GM21515 (cell line): ENCODE data around the gene EXOC4.
"Not testable (repeated sequence)": the region's sequence is repeated elsewhere in the genome, so short reads cannot be mapped to it uniquely, and the experiment has no call there.

Source experiments
- ATAC-seq: cut with Tn5 transposase; IDR thresholded peaks from one replicate; pipeline ENCODE4 v1.9.1; 2021; ENCODE audit not compliant: unreplicated experiment

EXOC4 gene

DNA sequence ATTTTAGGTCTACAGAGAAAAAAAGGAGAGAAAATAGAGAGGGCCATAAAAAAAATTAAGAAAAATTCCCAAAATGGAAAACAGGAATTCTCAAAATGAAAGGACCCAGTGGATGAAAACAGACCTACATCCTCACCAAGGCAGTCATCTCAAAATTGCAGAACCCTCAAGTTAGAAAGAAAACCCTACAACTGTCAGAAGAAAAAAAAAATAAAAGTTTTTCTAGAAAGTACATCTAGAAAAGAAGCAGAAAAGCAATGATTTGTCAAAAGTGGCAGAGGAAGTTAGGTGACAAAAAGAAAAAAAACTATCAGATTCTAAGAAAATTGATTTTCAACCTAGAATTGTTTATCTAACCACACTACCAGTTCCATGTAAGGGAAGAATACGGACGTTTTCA is 706.6 kb downstream of the EXOC4 start:
- no peak for ATAC-seq

GRCh38 chr7:133961724-133962123 is 708.8 kb downstream of the EXOC4 start:
- no peak for ATAC-seq

DNA sequence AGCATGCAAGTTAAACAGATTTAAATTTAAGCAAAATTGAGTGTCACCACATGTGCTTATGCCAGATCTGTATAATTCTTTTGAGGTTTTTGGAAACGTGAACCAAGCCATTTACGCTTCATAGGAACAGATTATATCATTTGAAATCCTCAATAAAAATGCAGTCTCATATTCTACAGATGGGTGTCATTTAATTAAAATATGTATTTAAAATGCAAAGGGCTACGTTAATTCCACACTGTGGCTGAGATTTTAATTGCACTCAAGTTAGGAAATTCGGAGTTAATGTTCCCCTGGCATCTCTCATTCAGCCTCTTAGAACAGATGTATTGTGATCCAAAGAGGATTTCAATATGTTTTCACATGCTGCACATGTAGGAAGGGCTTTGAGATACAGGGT is 709.8 kb downstream of the EXOC4 start:
- ATAC-seq: no peak

DNA sequence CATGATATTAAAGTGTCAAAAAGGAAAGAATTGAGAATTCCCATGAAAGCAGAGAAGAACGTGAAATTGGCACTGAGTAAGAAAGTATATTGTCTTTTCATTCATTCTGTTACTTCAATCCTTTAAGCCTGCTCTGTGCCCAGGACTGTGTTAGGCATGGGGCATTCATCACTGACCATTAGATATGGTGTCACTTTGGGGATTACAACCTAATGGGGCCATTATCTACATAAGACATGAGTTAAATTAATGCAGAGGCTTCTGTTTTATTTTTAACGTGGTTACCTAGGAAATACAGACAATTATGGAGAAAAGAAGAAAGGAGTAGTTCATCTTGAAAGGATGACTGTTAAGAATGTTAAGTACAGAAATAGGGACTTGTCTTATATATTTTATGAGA is 710.8 kb downstream of the EXOC4 start:
- no peak for ATAC-seq

DNA sequence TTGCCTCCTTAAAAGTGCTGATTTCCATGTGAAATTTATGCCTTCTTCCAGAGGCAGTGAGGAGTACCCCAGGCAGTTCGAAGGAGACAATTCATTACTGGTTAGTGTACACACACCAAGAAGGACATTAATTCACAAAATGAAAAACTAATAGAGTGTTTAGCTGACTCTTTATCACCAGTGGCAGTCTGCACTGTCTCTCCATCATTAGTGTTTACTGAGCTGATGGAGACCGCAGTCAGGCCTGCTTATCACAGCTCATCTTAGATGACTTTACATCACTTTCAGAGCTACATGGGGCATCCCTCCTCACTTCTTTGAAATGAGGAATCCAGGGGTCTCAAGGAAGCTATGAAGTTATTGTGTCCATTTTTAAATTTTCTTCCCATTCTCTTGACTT is 718.7 kb downstream of the EXOC4 start:
- ATAC-seq: no peak

DNA sequence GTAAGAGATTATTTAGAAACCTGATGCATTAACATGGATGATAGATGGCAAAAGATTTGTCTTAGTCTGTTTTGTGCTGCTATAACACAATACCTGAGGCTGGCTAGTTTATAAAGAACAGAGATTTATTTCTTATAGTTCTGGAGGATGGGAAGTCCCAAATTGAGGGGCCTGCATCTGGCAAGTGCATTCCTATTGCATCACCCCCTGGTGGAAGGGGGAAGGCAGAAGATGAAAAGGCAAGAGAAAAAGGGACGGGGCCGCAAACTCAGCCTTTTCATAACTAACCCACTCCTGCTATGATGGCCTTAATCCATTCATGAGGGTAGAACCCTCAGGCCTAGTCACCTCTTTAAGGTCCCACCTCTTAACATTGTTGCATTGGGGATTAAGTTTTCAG is 720.8 kb downstream of the EXOC4 start:
- ATAC-seq: no peak

GRCh38 chr7:133975130-133975529 is 722.3 kb downstream of the EXOC4 start:
- no peak for ATAC-seq

DNA sequence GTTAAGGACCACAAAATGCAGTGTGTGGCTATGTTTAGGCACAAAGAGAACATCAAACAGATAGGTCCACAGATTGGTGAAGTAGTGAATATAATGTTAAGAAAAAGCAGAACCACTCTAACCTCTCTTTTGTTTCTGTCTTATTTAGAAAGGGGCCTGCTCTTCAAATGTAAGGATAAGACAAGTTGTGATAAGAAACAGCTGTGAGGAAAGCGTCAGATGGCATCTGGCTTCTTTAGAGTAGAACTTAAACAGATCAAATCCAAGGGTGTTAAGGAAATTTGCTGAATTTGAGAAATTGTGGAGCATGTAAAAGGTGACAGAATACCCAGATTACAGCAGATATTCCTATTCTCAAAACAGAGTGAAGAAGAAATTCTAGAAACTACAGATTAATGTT is 723.3 kb downstream of the EXOC4 start:
- ATAC-seq: no peak

DNA sequence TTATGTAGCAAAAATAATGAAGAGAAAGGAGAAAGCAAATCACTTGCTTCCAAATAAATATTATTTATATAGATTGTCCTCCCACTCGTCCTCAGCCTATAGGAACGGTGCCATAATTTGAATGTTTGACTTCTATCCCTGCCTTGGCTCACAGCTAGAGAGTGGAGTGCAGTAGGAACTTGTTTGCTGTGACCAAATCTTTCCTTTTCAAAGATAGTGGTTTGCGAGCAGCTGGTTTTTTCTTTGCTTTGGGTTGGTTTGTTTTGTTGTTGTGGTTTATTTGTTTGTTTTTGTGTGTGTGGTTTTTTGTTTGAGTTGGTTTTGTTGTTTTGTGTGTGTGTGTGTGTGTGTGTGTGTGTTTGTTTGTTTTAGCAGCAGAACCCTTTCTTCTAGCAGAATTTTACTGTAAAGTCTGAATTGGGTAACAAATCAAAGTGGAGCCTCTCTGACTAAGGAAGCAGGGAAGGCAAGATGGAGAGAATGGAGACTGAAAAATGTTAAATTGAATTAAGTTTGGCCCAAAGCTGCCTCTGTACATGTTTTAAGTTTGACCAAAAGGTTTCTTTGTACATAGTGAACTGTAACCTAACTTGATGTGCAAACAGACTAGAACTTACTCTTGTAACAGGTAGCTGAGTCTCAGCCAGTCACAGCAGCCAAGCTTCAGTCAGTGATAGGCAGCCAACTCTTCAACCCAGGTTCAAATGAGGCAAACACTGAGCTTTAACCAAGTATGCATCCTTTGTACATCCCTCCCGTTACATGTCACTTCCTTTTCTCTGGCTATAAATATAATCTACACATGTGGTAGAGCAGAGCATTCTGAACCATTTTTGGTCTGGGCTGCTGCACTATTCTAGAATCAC is 724.8 kb downstream of the EXOC4 start:
- ATAC-seq: no peak

GRCh38 chr7:133978502-133979295 is 725.8 kb downstream of the EXOC4 start:
- no peak for ATAC-seq

- ATAC-seq: no peak
Measured at GRCh38 chr7:133980804-133981203, 727.9 kb downstream of the EXOC4 start.

DNA sequence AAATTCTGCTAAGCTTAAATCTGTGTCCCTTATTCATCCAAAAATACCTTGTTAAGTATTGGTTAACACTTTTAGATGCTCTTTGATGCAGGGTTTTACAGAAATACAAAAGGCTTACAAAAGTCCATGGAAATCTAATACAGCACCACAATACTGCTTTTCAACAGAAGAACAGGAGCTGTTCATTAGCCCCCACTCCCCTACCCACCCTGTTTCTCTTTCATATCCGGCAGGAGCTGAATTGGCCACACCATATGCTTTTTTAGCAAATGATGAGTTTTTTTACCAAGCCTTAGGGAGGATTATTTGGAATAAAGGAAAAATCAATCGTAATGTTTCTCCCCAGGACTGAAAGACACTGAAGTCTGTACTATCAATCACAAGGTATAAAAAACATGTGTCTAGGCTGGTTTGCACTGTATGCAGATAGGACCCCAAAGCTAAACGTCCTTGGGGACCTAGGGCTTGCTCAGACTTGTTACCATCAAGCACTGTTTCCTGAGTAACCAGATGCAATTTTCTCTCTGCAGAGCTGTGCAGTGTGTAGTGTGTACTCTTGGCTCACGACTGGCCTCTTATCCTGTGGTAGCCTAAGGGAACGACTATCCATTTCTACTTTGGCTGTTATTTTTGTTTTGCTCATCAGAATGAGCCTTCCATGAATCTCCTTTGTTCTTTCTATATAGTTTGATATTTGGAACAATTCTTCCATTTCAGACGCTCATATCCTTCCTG is 731.0 kb downstream of the EXOC4 start:
- no peak for ATAC-seq

GRCh38 chr7:133985300-133985699 is 732.4 kb downstream of the EXOC4 start:
- no peak for ATAC-seq

- ATAC-seq: no peak
Measured at GRCh38 chr7:133987582-133987981, 734.7 kb downstream of the EXOC4 start.

DNA sequence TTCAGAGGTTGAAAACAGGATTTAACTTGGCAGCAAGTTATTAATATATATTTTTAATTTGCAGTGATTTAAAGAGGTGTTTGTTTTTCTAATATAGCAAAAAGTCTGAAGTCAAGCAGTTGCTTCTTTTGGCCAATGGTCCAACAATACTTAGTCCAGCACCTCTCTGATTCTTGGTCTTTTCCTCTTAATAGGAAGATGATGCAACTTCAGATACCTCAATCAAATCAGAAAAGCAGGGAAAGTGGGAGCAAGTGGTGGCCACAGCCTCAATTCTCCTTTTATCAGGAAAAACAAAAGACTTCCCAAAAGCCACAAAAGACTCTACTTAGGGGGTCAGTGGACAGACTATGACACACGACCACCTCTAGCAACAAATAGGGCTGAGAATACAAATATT is 740.7 kb downstream of the EXOC4 start:
- ATAC-seq: no peak

DNA sequence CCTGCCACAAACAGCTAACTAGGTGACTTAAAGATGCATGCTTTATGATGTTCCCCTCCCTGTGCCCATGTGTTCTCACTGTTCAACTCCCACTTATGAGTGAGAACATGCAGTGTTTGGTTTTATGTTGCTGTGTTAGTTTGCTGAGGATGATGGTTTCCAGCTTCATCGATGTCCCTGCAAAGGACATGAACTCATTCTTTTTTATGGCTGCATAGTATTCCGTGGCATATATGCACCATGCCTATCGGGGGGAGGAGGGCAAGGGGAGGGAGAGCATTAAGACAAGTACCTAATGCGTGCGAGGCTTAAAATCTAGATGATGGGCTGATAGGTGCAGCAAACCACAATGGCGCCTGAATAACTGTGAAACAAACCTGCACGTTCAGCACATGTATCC is 741.2 kb downstream of the EXOC4 start:
- not testable (repeated sequence) for ATAC-seq

- no peak for ATAC-seq
Measured at GRCh38 chr7:133997463-133997862, 744.6 kb downstream of the EXOC4 start.

GRCh38 chr7:133999178-133999577 is 746.3 kb downstream of the EXOC4 start:
- no peak for ATAC-seq

- no peak for ATAC-seq
Measured at GRCh38 chr7:134004829-134005505, 752.1 kb downstream of the EXOC4 start.

DNA sequence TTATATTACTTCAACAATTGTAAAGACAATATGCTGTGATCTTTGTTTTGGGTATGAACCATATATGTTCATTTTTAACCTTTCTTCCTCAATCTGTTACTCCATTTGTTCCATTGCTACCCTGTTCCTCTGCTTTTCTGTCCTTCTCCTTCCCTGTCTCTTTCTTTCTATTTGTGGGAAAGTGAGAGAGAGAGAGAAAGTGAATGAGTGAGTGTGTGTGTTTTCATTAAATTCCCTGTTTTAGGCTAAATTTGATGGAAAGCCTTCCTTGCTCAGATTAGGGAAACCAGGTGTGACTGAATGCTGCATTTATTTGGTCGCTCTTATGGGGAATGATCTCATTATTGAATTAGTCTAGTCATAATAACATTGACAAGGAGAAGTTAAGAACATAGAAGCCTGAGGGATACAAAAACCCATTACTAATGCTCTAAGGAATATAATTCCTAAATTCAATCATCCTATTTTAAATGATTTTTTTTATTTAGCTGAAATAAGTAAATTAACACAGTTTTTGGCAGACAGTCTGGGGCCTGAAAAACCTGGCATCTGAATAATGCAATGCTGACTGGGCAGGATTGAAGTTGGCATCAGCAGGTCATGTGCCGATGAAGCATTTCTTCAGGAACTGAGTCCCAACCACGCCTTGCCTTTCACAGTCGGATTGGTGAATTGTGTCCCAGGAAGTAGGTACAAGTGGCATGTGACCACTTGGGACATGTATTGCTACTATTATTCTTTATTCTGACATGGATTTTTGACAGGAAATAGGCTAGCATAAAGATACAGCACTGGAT is 756.6 kb downstream of the EXOC4 start:
- no peak for ATAC-seq
